Sigmoid colon (tissue), 4 donors: Measurements from ENCODE around the gene SUPT6H.

Experiments
- CTCF ChIP-seq, 4 experiments: fragments of 450-650 bp in 3 of 4; fragments of 200-600 bp in 1 of 4; IDR thresholded peaks; one replicate each; pipeline ENCODE4 v1.5.1; 2016 to 2019; ENCODE audit warnings: antibody characterized with exemption in 4 of 4, mild to moderate bottlenecking in 3 of 4, moderate library complexity in 2 of 4
- EP300 ChIP-seq, 4 donors: sonication (generic); formaldehyde crosslinking; IDR thresholded peaks; one replicate each; pipeline ENCODE4 v1.6.1; 2017; ENCODE audit warnings: antibody characterized with exemption in 4 of 4
- POLR2A ChIP-seq, 2 donors: fragments of 450-650 bp; IDR thresholded peaks; one replicate each; pipeline ENCODE4 v1.6.1; 2016; ENCODE audit warnings: antibody characterized with exemption in 2 of 2, mild to moderate bottlenecking in 2 of 2, moderate library complexity in 2 of 2
- POLR2AphosphoS5 ChIP-seq, 4 donors: sonication (generic); formaldehyde crosslinking; IDR thresholded peaks; one replicate each; pipeline ENCODE4 v1.6.1; 2017; ENCODE audit warnings: antibody characterized with exemption in 4 of 4

GRCh38 chr17:28616281-28616680 lies 45.7 kb upstream of the SUPT6H start:
- TF ChIP-seq CTCF (IDR thresholded peaks at IDR 0.05) (no peak), POLR2A (IDR thresholded peaks at IDR 0.05) (no peak), POLR2AphosphoS5 (IDR thresholded peaks at IDR 0.05) (no peak), EP300 (IDR thresholded peaks at IDR 0.05) (no peak)
